H1 (cell line): ENCODE results near the gene SCNN1A. TPM values are rescaled to one million over a fixed set of nuclear protein-coding genes. Genes with fewer than 3 reads are reported as not detected.

Source experiments
- CTCF ChIA-PET: fragments of 300-600 bp; sonication (Branson Sonifier 250); formaldehyde crosslinking; loops from one replicate; lab custom pipeline; 2021; ENCODE audit not compliant: partially characterized antibody; lab: Charles Lee
- POLR2A ChIA-PET: fragments of 300-600 bp; sonication (Branson Sonifier 250); formaldehyde crosslinking; loops from one replicate; lab custom pipeline; 2021; ENCODE audit warnings: inconsistent platforms; ENCODE audit not compliant: partially characterized antibody; lab: Charles Lee
- DNase-seq, 2 experiments: peaks; one replicate each; pipeline versions ENCODE4 v3.0.0 to v3.0.0-alpha.2; 2010 to 2022; ENCODE audit warnings: low spot score in 2 of 2, low read depth in 1 of 2, mixed read lengths in 1 of 2
- FAIRE-seq: peaks from 2 replicates; lab custom pipeline; 2011; peaks lifted over from hg19 to GRCh38; lab: Jason Lieb, UNC
- H2AFZ ChIP-seq: 2 replicates; pipeline ENCODE4 v1.8.1; 2012; ENCODE audit warnings: low read length, inconsistent platforms
- H2AK5ac ChIP-seq: 2 replicates; pipeline ENCODE4 v1.6.1; 2013; ENCODE audit warnings: low read depth, low read length
- H2BK120ac ChIP-seq: replicated peaks from 2 replicates; pipeline ENCODE3; 2013; ENCODE audit warnings: low read depth, low read length, inconsistent platforms
- H2BK12ac ChIP-seq: 2 replicates; pipeline ENCODE4 v1.6.1; 2013; ENCODE audit warnings: low read depth, low read length
- H2BK15ac ChIP-seq: 2 replicates; pipeline ENCODE4 v1.6.1; 2013; ENCODE audit warnings: low read length
- H2BK20ac ChIP-seq: 2 replicates; pipeline ENCODE4 v1.6.1; 2013; ENCODE audit warnings: low read length
- H2BK5ac ChIP-seq: 2 replicates; pipeline ENCODE4 v1.6.1; 2013; ENCODE audit warnings: low read depth, low read length
- H3K14ac ChIP-seq: 2 replicates; pipeline ENCODE4 v1.6.1; 2013; ENCODE audit warnings: inconsistent platforms; ENCODE audit not compliant: insufficient read length
- H3K18ac ChIP-seq: 2 replicates; pipeline ENCODE4 v1.6.1; 2013; ENCODE audit warnings: low read length; ENCODE audit errors: extremely low read depth
- H3K23ac ChIP-seq: 2 replicates; pipeline ENCODE4 v1.6.1; 2013; ENCODE audit warnings: inconsistent platforms; ENCODE audit not compliant: insufficient read length
- H3K23me2 ChIP-seq: 2 replicates; pipeline ENCODE4 v1.6.1; 2013; ENCODE audit warnings: low read depth, low read length
- H3K27ac ChIP-seq: 2 replicates; pipeline ENCODE4 v1.6.1; 2011; ENCODE audit warnings: low read depth, low read length, inconsistent platforms
- H3K27me3 ChIP-seq, 4 experiments: replicated peaks in 1 of 4; 1 replicate in 1 of 4; 2 replicates in 3 of 4; pipeline versions ENCODE4 v1.6.1 to v1.8.1; 2011 to 2013; ENCODE audit warnings: low read length in 3 of 4, mild to moderate bottlenecking in 3 of 4, inconsistent platforms in 2 of 4, mixed read lengths in 2 of 4, moderate library complexity in 1 of 4; ENCODE audit not compliant: control insufficient read depth in 3 of 4, insufficient read depth in 3 of 4; ENCODE audit errors: extremely low read depth in 1 of 4
- H3K36me3 ChIP-seq, 4 experiments: 2 replicates each; pipeline versions ENCODE4 v1.6.1 to v1.8.1; 2011 to 2013; ENCODE audit warnings: mild to moderate bottlenecking in 4 of 4, low read length in 3 of 4, moderate library complexity in 2 of 4, control low read depth in 1 of 4, inconsistent platforms in 1 of 4; ENCODE audit not compliant: insufficient read depth in 4 of 4, control insufficient read depth in 2 of 4
- H3K4ac ChIP-seq: replicated peaks from 2 replicates; pipeline ENCODE3; 2013; ENCODE audit warnings: low read length, low read depth, mixed read lengths, inconsistent platforms; ENCODE audit not compliant: insufficient read length
- H3K4me1 ChIP-seq, 4 experiments: replicated peaks in 1 of 4; 1 replicate in 1 of 4; 2 replicates in 3 of 4; pipeline versions ENCODE4 v1.6.1 to v1.8.1; 2011 to 2013; ENCODE audit warnings: low read length in 3 of 4, inconsistent platforms in 2 of 4, mixed read lengths in 1 of 4; ENCODE audit not compliant: insufficient read depth in 4 of 4, control insufficient read depth in 3 of 4
- H3K4me2 ChIP-seq, 2 experiments: 2 replicates each; pipeline versions ENCODE4 v1.6.1 to v1.8.1; 2011 to 2013; ENCODE audit warnings: low read depth in 2 of 2, low read length in 2 of 2, control low read depth in 1 of 2, inconsistent platforms in 1 of 2, mild to moderate bottlenecking in 1 of 2; ENCODE audit not compliant: insufficient read depth in 1 of 2
- H3K4me3 ChIP-seq, 4 experiments: fragments of 200-600, 300-600 bp in 1 of 4; sonication (generic), shearing (Covaris generic), sonication (Bioruptor Twin) in 1 of 4; 2 replicates each; pipeline versions ENCODE4 v1.5.1 to v1.8.1; 2011 to 2016; ENCODE audit warnings: low read length in 4 of 4, low read depth in 3 of 4, control low read depth in 2 of 4, inconsistent platforms in 2 of 4, mild to moderate bottlenecking in 2 of 4, mixed read lengths in 1 of 4, moderate library complexity in 1 of 4; ENCODE audit not compliant: insufficient read depth in 2 of 4; ENCODE audit errors: extremely low read depth in 1 of 4
- H3K56ac ChIP-seq: replicated peaks from 2 replicates; pipeline ENCODE3; 2013; ENCODE audit warnings: low read depth, mild to moderate bottlenecking, mixed read lengths, low read length, inconsistent platforms; ENCODE audit not compliant: insufficient read length
- H3K79me1 ChIP-seq: 2 replicates; pipeline ENCODE4 v1.6.1; 2013; ENCODE audit warnings: low read depth, low read length, control low read depth
- H3K79me2 ChIP-seq, 2 experiments: 2 replicates each; pipeline versions ENCODE4 v1.6.1 to v1.8.1; 2012 to 2013; ENCODE audit warnings: low read length in 2 of 2, mild to moderate bottlenecking in 2 of 2, inconsistent platforms in 1 of 2; ENCODE audit not compliant: insufficient read depth in 2 of 2, control insufficient read depth in 1 of 2
- H3K9ac ChIP-seq, 4 experiments: replicated peaks in 1 of 4; 1 replicate in 1 of 4; 2 replicates in 3 of 4; pipeline versions ENCODE4 v1.6.1 to v1.8.1; 2011 to 2013; ENCODE audit warnings: low read depth in 3 of 4, low read length in 3 of 4, control low read depth in 2 of 4, mild to moderate bottlenecking in 2 of 4, moderate library complexity in 2 of 4, inconsistent platforms in 1 of 4; ENCODE audit errors: extremely low read depth in 1 of 4
- H3K9me3 ChIP-seq, 2 experiments: 2 replicates each; pipeline versions ENCODE4 v1.6.1 to v1.8.1; 2012 to 2013; ENCODE audit warnings: mild to moderate bottlenecking in 2 of 2, moderate library complexity in 2 of 2, control low read depth in 1 of 2, inconsistent platforms in 1 of 2, low read depth in 1 of 2, low read length in 1 of 2, mixed read lengths in 1 of 2; ENCODE audit not compliant: insufficient read depth in 2 of 2
- H4K20me1 ChIP-seq, 2 experiments: replicated peaks in 1 of 2; 2 replicates each; pipeline versions ENCODE3 to v1.8.1; 2011 to 2013; ENCODE audit warnings: inconsistent platforms in 2 of 2, low read length in 2 of 2, mild to moderate bottlenecking in 1 of 2; ENCODE audit not compliant: insufficient read depth in 2 of 2, control insufficient read depth in 1 of 2
- H4K5ac ChIP-seq: 2 replicates; pipeline ENCODE4 v1.6.1; 2013; ENCODE audit warnings: low read length, low read depth, mixed read lengths, inconsistent platforms; ENCODE audit not compliant: insufficient read length
- H4K8ac ChIP-seq: 2 replicates; pipeline ENCODE4 v1.8.0; 2013; ENCODE audit warnings: mild to moderate bottlenecking, moderate library complexity, low read length, inconsistent platforms; ENCODE audit not compliant: insufficient read depth; ENCODE audit errors: extremely low read depth
- H4K91ac ChIP-seq: replicated peaks from 2 replicates; pipeline ENCODE3; 2013; ENCODE audit warnings: low read length, mixed read lengths, inconsistent platforms; ENCODE audit not compliant: insufficient read length
- BACH1 ChIP-seq: IDR thresholded peaks from 2 replicates; pipeline ENCODE4 v1.6.1; 2012; ENCODE audit warnings: low read length, improper control_type of control experiment
- BCL11A ChIP-seq, 2 experiments: IDR thresholded peaks; one replicate each; pipeline ENCODE4 v1.6.1; 2011; ENCODE audit warnings: low read depth in 2 of 2, low read length in 2 of 2, mild to moderate bottlenecking in 2 of 2
- CHD2 ChIP-seq: IDR thresholded peaks from 2 replicates; pipeline ENCODE4 v1.6.1; 2012; ENCODE audit warnings: low read length, improper control_type of control experiment
- HDAC2 ChIP-seq, 2 experiments: fragments of 300-600 bp in 1 of 2; sonication (generic) in 1 of 2; IDR thresholded peaks; 2 replicates each; pipeline ENCODE4 v1.6.1; 2011 to 2012; ENCODE audit warnings: low read depth in 2 of 2, low read length in 2 of 2, mild to moderate bottlenecking in 2 of 2, moderate library complexity in 2 of 2, borderline replicate concordance in 1 of 2, inconsistent platforms in 1 of 2
- HDAC6 ChIP-seq: IDR thresholded peaks from one replicate; pipeline ENCODE4 v1.7.1; 2012; ENCODE audit warnings: low read depth, mild to moderate bottlenecking, inconsistent platforms, low read length, moderate library complexity
- KDM5A ChIP-seq: fragments of 200-600 bp; IDR thresholded peaks from 2 replicates; pipeline ENCODE4 v1.7.1; 2012; ENCODE audit warnings: mild to moderate bottlenecking, low read length, inconsistent platforms, mixed read lengths
- MAX ChIP-seq: IDR thresholded peaks from 2 replicates; pipeline ENCODE4 v1.6.1; 2012; ENCODE audit warnings: inconsistent platforms
- NANOG ChIP-seq: IDR thresholded peaks from 2 replicates; pipeline ENCODE4 v1.6.1; 2011; ENCODE audit warnings: low read length, low read depth, mild to moderate bottlenecking, inconsistent platforms; ENCODE audit not compliant: insufficient read depth, poor library complexity, severe bottlenecking
- NRF1 ChIP-seq: IDR thresholded peaks from 2 replicates; pipeline ENCODE4 v1.6.1; 2011; ENCODE audit warnings: mild to moderate bottlenecking, low read depth, low read length, improper control_type of control experiment
- RBBP5 ChIP-seq: IDR thresholded peaks from 2 replicates; pipeline ENCODE4 v1.7.1; 2012; ENCODE audit warnings: low read depth, mild to moderate bottlenecking, inconsistent platforms, low read length, moderate library complexity, borderline replicate concordance
- SIX5 ChIP-seq: IDR thresholded peaks from 2 replicates; pipeline ENCODE4 v1.6.1; 2011; ENCODE audit warnings: mild to moderate bottlenecking, low read depth, low read length
- SP2 ChIP-seq: IDR thresholded peaks from 2 replicates; pipeline ENCODE4 v1.6.1; 2012; ENCODE audit warnings: mild to moderate bottlenecking, low read length, inconsistent platforms
- SUZ12 ChIP-seq: fragments of 200-600 bp; sonication (generic); IDR thresholded peaks from 2 replicates; pipeline ENCODE4 v1.6.1; 2012; ENCODE audit warnings: mild to moderate bottlenecking, inconsistent platforms, low read length, moderate library complexity, mixed read lengths
- TBP ChIP-seq: IDR thresholded peaks from 2 replicates; pipeline ENCODE4 v1.6.1; 2011; ENCODE audit warnings: low read depth, low read length, improper control_type of control experiment
- WGBS, 2 experiments: shearing (Covaris generic) in 1 of 2; methylation state at CpG; one replicate each; pipeline versions ENCODE4 v1.1.6 to v1.1.7; 2013 to 2015; ENCODE audit warnings: low lambda C conversion rate in 2 of 2, mixed read lengths in 2 of 2, inconsistent platforms in 1 of 2, low coverage in 1 of 2, missing lambda C conversion rate in 1 of 2; ENCODE audit not compliant: insufficient replicate concordance in 2 of 2, insufficient coverage in 1 of 2, insufficient read length in 1 of 2; ENCODE audit errors: extremely low coverage in 1 of 2, missing lambda C conversion rate in 1 of 2; 5-methylcytosine and 5-hydroxymethylcytosine counted together
- polyA plus RNA-seq, 7 experiments: library from polyadenylated mRNA; depleted of rRNA in 3 of 7; stranded (reverse) in 5 of 7; unstranded in 2 of 7; fragments of >200 nt in 5 of 7; fragments of 200-250 nt in 2 of 7; gene quantifications; 1 replicate in 5 of 7; 2 replicates in 1 of 7; 4 replicates in 1 of 7; pipeline versions ENCODE4 v1.2.1 to v1.2.3, GENCODE V29; 2011 to 2013; ENCODE audit warnings: missing spikeins in 2 of 7, mixed read lengths in 2 of 7
- total RNA-seq: library from RNA; stranded (reverse); fragmentation: NEBNext Ultra II Directional; extraction: Animal tissue kit (Norgen Biotek cat#: 25700); gene quantifications from 2 replicates; pipeline ENCODE4 v1.2.1, GENCODE V29; 2021

The SCNN1A gene
- total and polyA plus RNA-seq, 2 of the 8 experiments (the other 6 are each of a cell fraction or from before 2014, with no cell fraction given), result 85.5 to 156 TPM

- WGBS, 2 experiments, result 92% methylated on average over 10 of the region's 10 CpGs; no CpG with 5 or more reads in 1 of the 2 experiments
- no peak overlapping the region for H3K18ac ChIP-seq
- no peaks in the 10 kb centered on the region for H3K4me1 ChIP-seq
- CTCF ChIA-PET, result no interaction called here
- no peak overlapping the region for H3K27ac ChIP-seq
- H3K4ac ChIP-seq, result no peak overlapping the region
- DNase-seq (no peak), FAIRE-seq (no peak)
- no peak overlapping the region for H2BK20ac ChIP-seq
- no peak overlapping the region for H2AK5ac ChIP-seq
- no peak overlapping the region for H2BK120ac ChIP-seq
- no peak overlapping the region for H2BK12ac ChIP-seq
- H4K91ac ChIP-seq, result no peak overlapping the region
- no peak overlapping the region for H3K9ac ChIP-seq
- H2BK15ac ChIP-seq, result no peak overlapping the region
- POLR2A ChIA-PET, result interaction anchor here (1.0 to 1.7 kb wide), 2 partner anchors 24 to 128 kb away, joined by 3 read pairs; partner anchors contain the start of gene LTBR
- no peak overlapping the region for H3K23ac ChIP-seq
- no peak overlapping the region for H3K4me2 ChIP-seq
- no peaks in the 10 kb centered on the region for H3K79me2 ChIP-seq
- no peak overlapping the region for H4K5ac ChIP-seq
- no peak overlapping the region for H3K56ac ChIP-seq
- no peak overlapping the region for H3K4me3 ChIP-seq
- H3K27me3 ChIP-seq, result no peaks in the 10 kb centered on the region
- no peaks in the 10 kb centered on the region for H3K23me2 ChIP-seq
- H3K36me3 ChIP-seq, result no peaks in the 10 kb centered on the region
- H4K8ac ChIP-seq, result no peak overlapping the region
- no peak overlapping the region for H2AFZ ChIP-seq
- no peaks in the 10 kb centered on the region for H4K20me1 ChIP-seq
- no peak overlapping the region for H3K14ac ChIP-seq
- no peaks in the 10 kb centered on the region for H3K9me3 ChIP-seq
- no peak overlapping the region for H2BK5ac ChIP-seq
- H3K79me1 ChIP-seq, result no peaks in the 10 kb centered on the region
- no peak for TF ChIP-seq NRF1
- no peak for TF ChIP-seq NANOG
- no peak for TF ChIP-seq HDAC2 (IDR thresholded peaks at IDR 0.05; ENCODE audit: borderline replicate concordance in 1 of 2, low read depth in 2 of 2, low read length in 2 of 2)
- TF ChIP-seq SUZ12, result no peak
- TF ChIP-seq TBP, result no peak
- no peak for TF ChIP-seq CHD2
- no peak for TF ChIP-seq SIX5
- no peak for TF ChIP-seq HDAC6
- no peak for TF ChIP-seq RBBP5
- TF ChIP-seq BCL11A (IDR thresholded peaks at IDR 0.05; ENCODE audit: low read depth in 2 of 2, low read length in 2 of 2), result no peak
- no peak for TF ChIP-seq MAX
- TF ChIP-seq KDM5A, result no peak
- TF ChIP-seq SP2, result no peak
- no peak for TF ChIP-seq BACH1
Measured at GRCh38 chr12:6407236-6407954, 32.0 kb upstream of the SCNN1A start.
